ENCODE data around the gene CYP2D6. TPM values are rescaled to one million over a fixed set of nuclear protein-coding genes. Genes with fewer than 3 reads are reported as not detected.

CYP2D6 gene
- total RNA-seq, 4 donors from 2014 or later: 1.2 to 9.7 (median 3.3) TPM

DNA sequence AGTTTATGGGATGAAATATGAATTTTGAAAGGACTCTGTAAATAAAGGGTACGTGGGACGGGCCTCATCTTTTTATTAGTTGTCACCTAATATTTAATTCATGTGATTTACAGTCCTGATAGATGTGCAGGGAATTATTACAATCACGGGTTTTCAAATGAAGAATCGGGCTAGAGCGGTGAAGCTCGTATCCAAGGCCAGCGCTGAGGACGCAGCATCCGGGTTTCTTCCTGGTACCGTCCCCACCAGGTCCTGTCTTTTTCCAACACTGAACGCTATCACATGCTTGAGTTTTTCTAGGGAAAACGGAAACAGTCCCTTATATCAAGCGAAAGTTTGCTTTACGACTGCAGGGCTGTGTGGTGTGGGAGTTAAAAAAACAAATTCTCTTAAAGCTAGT, 50.3 kb downstream of the CYP2D6 start:
- Histone ChIP-seq H3K9me3 (no peaks in the 10 kb centered on the region), H3K36me3 (peaks cover 0 to 12% (median under 1%) of the 10 kb centered on the region in 4 donors), H3K27me3 (no peaks in the 10 kb centered on the region), H3K27ac (peak overlapping the region; percentile 96 to 98 (median 97)), H3K4me1 (peaks cover 17 to 37% (median 26%) of the 10 kb centered on the region in 4 donors), H3K4me3 (peak overlapping the region; percentile 42 to 74 (median 62))
- intact Hi-C loops (cut with DNase I; ENCODE audit: low total_unique reads) (no loop called here), in situ Hi-C loops (cut with MboI; ENCODE audit: low pct_ligation_motif_present in 1 of 4, low pct_unique_long_range_greater_than_20kb in 1 of 4, low sequenced_read_pairs in 3 of 4) (no loop called here)
- TF ChIP-seq, protein P1, sequence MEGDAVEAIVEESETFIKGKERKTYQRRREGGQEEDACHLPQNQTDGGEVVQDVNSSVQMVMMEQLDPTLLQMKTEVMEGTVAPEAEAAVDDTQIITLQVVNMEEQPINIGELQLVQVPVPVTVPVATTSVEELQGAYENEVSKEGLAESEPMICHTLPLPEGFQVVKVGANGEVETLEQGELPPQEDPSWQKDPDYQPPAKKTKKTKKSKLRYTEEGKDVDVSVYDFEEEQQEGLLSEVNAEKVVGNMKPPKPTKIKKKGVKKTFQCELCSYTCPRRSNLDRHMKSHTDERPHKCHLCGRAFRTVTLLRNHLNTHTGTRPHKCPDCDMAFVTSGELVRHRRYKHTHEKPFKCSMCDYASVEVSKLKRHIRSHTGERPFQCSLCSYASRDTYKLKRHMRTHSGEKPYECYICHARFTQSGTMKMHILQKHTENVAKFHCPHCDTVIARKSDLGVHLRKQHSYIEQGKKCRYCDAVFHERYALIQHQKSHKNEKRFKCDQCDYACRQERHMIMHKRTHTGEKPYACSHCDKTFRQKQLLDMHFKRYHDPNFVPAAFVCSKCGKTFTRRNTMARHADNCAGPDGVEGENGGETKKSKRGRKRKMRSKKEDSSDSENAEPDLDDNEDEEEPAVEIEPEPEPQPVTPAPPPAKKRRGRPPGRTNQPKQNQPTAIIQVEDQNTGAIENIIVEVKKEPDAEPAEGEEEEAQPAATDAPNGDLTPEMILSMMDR (IDR thresholded peaks at IDR 0.05): no peak
- TF ChIP-seq EP300 (IDR thresholded peaks at IDR 0.05; ENCODE audit: low read depth) (no peak), POLR2A (IDR thresholded peaks at IDR 0.05) (no peak), POLR2AphosphoS5 (IDR thresholded peaks at IDR 0.05) (no peak)
- 1 to 2% methylated on average over 14 of the region's 14 CpGs for WGBS, 2 donors (ENCODE audit: low coverage in 1 of 2)
- peak; percentile 53 for DNase-seq

DNA sequence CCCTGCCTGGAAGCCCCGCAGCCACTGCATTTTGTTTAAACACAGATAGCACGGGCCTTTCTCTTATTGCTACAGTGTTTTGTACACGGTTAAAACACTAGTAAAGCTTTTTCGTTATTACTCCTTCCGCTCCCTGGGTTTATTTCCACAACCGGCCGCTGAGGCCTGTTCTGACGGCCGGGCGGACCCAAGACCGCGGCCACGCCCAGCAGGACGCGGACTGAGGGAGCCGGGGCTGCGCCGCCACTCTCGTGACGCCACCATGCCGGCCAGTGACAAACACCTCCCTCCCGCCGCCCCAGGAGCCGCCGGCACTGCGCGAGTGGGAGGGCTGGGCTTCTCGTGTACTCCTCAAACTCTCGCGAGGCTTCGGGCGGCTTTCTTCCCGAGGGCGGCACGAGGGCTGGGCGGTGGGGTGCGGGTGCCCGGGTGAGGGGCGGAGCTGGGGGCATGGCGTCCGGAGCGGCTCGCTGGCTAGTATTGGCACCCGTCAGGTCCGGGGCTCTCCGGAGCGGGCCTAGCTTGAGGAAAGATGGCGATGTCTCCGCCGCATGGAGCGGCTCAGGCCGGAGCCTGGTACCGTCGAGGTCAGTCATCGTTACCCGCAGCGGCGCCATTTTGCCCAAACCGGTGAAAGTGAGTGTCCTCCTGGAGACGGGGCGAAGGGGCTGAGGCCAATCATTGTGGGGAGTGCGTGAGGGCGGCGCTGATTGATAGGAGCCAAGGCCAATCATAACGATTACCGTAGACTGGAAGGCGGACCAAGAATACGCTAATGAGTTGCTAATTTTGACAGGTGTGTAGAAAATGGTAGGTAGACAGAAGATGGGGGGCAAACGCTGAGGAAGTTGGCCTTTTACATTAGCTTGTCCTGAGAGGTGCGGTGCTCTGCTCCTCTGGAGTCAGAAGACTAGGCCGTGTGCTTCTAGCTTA, 51.0 kb downstream of the CYP2D6 start, which contains the start of gene SMDT1:
TSS of gene SMDT1 (plus strand) at position 382 of the 933 bp plus-strand sequence. CDS start at position 451, 69 bp downstream.
- peaks cover 23 to 44% (median 33%) of the 10 kb centered on the region in 4 donors for H3K4me1 ChIP-seq
- peak; percentile 100 for DNase-seq
- in situ Hi-C loops (cut with MboI; ENCODE audit: low pct_ligation_motif_present in 1 of 4, low pct_unique_long_range_greater_than_20kb in 1 of 4, low sequenced_read_pairs in 3 of 4): no loop called here
- H3K27me3 ChIP-seq: no peaks in the 10 kb centered on the region
- H3K27ac ChIP-seq: peak within 1 kb of the TSS; percentile 96 to 98 (median 97)
- H3K4me3 ChIP-seq: peak within 1 kb of the TSS; percentile 53 to 83 (median 72)
- no peaks in the 10 kb centered on the region for H3K9me3 ChIP-seq
- intact Hi-C loops (cut with DNase I; ENCODE audit: low total_unique reads): no loop called here
- peaks cover 0 to 6% (median 0%) of the 10 kb centered on the region in 4 donors for H3K36me3 ChIP-seq
- TF ChIP-seq POLR2AphosphoS5 (IDR thresholded peaks at IDR 0.05) (peak; percentile 81 to 94 (median 91)), EP300 (IDR thresholded peaks at IDR 0.05; ENCODE audit: low read depth) (no peak), POLR2A (IDR thresholded peaks at IDR 0.05) (peak; percentile 93)
- TF ChIP-seq, protein P1 (IDR thresholded peaks at IDR 0.05): peak in 2 of 5 experiments; percentile 5 to 17
- WGBS, 2 donors (ENCODE audit: low coverage in 1 of 2): 0% methylated on average over 67 of the region's 71 CpGs; no CpG with 5 or more reads in 1 of the 2 donors

DNA sequence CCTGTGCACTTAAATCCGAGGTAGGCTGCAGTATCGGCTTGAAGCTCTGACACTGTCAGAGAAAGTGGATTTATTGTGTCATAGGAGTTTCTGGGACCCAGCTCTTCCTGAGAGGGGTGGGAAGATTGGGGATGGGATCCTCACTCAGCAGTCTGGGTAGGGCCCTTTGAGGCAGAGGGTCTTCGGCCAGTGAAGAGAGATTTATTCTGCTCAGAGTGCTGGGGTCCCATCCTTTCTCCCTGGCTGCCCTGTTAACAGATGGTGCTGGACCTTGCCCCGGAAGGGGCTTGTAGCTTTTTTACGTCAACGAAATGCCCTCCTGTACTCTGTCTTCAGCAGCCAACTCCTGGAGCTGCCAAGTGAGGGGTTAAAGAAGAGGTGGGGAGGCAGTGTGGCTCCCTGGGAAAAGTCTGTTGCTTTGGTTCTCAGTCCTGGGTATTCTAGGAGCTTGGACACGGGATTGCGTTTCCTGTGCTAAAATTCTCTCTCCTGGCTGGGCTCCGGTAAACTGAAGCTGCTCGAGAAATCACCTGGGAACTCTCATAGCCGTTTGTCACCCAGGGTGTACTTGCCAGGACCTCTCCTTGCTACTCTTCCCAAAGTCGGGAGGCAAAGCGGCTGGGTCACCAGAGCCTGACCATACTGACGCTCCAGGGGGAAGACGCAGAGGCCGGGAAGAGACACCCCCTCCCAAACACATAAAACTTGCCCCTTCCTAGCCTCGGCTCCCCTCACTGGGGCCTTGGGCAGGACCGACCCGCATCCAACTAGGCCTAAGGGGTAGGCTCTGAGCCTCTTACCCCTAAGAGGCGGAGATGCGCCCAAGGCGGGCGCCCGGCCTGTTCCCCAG, 51.9 kb downstream of the CYP2D6 start:
- Histone ChIP-seq H3K36me3 (peaks cover 0 to 6% (median 0%) of the 10 kb centered on the region in 4 donors), H3K9me3 (no peaks in the 10 kb centered on the region), H3K27me3 (no peaks in the 10 kb centered on the region), H3K4me1 (peaks cover 25 to 49% (median 38%) of the 10 kb centered on the region in 4 donors), H3K4me3 (peak overlapping the region; percentile 37 to 74 (median 62)), H3K27ac (peak overlapping the region; percentile 96 to 98 (median 97))
- intact Hi-C loops (cut with DNase I; ENCODE audit: low total_unique reads) (no loop called here), in situ Hi-C loops (cut with MboI; ENCODE audit: low pct_ligation_motif_present in 1 of 4, low pct_unique_long_range_greater_than_20kb in 1 of 4, low sequenced_read_pairs in 3 of 4) (no loop called here)
- DNase-seq: no peak
- WGBS, 2 donors (ENCODE audit: low coverage in 1 of 2): 30 to 41% methylated on average over 4 to 19 of the region's 24 CpGs
- TF ChIP-seq EP300 (IDR thresholded peaks at IDR 0.05; ENCODE audit: low read depth) (no peak), POLR2AphosphoS5 (IDR thresholded peaks at IDR 0.05) (no peak), POLR2A (IDR thresholded peaks at IDR 0.05) (no peak)
- TF ChIP-seq, protein P1 (IDR thresholded peaks at IDR 0.05): no peak

Data from transverse colon (tissue), 4 donors.